Cardiac septum (tissue), 1 donor: ENCODE results near the gene CCN5. TPM values are rescaled to one million over a fixed set of nuclear protein-coding genes. Genes with fewer than 3 reads are reported as not detected.

Experiments used
- DNase-seq: peaks from one replicate; pipeline ENCODE4 v3.0.0-alpha.2; 2020; ENCODE audit warnings: low spot score
- intact Hi-C: fragments of 100-400 bp; cut with DNase I; formaldehyde crosslinking; loops from one replicate; pipeline ENCODE4 v1.14.0; 2022
- total RNA-seq: library from RNA; stranded (reverse); fragmentation: NEBNext Ultra II Directional; extraction: Animal tissue kit (Norgen Biotek cat#: 25700); gene quantifications from one replicate; pipeline ENCODE4 v1.2.1, GENCODE V29; 2021
- donor health status: DM: no; HTN: no; CAD: no.

Gene CCN5
- total RNA-seq, 1 donor from 2014 or later = 29.3 TPM

GRCh38 chr20:44709380-44709779 lies 5.8 kb upstream of the CCN5 start:
- intact Hi-C loops = no loop called here
- DNase-seq = no peak

GRCh38 chr20:44709797-44710196 lies 5.4 kb upstream of the CCN5 start:
- intact Hi-C loops = no loop called here
- no peak for DNase-seq

DNA sequence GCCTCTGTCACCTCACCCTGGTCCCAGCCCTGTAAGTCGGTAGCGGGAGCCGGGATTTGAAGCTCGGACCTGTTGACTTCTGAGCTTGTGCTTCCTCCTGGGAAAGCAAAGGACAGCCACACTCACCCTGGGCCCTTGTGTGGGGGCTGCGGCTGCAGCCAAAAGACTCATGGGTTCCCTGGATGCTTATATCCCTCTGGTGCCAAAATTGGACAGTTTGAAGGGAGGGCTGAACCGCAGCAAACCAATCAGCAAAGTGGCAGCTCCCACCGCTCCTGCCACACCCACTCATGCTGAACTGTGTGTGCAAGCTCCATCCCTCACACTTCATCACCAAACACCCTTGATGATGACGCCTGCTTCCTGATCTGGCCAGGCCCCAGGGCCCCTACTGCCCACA lies 3.9 kb upstream of the CCN5 start:
- intact Hi-C loops = no loop called here
- no peak for DNase-seq

DNA sequence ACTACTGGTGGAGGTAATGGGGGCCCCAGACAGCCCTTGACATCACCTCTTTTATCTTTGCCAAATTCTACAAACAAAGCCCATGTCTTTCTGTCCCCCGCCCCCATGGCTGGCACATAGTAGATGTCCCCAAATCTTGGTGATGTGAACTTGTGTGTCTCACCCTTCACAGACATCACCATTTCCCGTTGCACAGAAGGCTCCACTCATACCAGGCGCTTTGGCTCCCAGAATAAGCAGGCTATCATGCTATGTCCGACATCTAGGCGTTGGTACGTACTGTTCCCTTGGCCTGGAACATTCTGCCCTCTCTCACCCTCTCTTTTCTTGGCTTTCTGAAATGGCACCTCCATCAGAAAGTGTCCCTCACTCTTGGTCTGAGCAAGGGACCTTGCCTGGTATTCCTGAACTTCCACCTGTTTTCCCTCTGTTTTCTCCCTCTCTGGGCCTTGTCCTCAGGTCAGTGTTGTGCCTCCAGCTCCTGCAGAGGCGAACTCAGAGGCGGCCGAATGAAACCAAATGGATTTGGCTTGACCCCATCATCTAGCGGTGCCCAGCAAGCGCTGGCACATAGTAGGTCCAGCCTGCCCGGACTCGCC lies 968 bp upstream of the CCN5 start:
- intact Hi-C loops = no loop called here
- DNase-seq = no peak

DNA sequence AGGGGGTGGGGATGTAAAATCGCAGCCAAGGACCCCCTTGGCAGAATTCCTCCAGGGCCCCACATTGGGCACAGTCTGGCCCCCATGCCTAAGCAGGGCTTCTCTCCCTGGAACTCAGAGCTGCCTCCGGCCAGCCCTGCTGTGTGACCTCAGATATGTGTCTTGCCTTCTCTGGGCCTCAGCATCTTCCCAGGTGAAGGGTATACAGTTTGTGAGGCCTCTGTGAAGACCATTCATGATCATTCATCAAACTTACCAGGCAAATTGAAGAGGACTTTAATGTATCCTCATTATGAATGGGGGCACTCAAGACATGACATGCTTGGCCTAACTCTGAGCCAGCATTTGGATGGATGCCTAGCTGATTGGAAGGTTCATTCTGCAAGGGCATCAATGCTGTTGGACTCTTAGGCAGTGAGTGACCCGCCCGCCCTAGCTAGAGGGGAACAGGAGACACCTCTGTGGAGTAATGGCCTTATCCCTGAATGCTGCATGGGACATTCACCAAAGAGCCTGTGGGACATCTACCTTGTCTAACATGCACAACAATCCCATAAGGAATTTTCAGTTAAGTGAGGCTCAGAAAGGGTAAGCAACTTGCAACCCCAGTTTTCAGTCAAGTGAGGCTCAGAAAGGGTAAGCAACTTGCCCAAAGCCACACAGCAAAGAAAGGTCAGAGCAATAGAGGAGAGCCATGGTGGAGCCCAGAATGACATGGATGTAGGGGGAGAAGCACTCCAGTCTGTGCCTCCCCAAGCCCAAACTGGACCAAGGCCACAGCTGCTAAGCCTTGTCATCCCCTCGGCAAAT lies 535 bp downstream of the CCN5 start:
- intact Hi-C loops = no loop called here
- DNase-seq = no peak

DNA sequence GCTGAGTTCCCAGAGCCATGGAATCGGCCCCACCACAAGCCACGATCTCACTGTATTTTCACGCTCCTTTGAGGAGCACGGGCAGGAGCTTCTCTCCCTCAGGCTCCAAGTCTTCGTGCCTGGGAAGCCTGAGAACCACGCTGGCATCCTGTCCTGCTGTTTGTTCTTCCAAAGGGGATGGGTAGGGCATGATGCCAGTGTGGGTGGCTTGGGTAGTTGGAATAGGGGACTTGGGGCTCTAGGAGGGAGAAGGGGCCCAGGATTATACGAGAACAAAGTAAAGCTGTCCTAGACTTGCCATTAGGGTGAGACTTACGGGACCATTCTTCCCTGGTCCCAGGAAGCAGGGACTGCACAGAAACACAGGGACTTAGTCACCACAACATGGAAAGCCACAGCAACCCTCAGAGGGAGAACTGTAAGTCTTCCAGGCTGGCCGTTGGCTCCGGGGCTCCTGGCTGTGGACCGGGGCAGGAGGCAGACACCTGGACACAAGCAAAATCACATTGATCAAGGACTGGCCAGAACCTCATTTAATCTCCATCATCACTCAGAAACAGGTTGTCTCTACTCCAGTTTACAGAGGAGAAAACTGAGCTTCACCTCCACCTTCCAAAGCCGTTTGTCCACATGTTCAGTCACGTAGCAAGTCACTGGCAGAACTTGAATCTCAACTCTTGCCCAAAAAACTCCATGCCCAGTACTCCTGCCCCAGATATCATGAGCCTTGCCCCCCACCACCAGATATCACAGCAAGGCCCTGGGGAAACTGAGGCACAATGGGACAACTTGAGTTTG lies 1.3 kb downstream of the CCN5 start:
- DNase-seq = no peak
- intact Hi-C loops = no loop called here

GRCh38 chr20:44717986-44718385 lies 2.8 kb downstream of the CCN5 start:
- no peak for DNase-seq
- intact Hi-C loops = no loop called here

GRCh38 chr20:44719841-44720240 lies 4.7 kb downstream of the CCN5 start:
- DNase-seq = no peak
- intact Hi-C loops = no loop called here

DNA sequence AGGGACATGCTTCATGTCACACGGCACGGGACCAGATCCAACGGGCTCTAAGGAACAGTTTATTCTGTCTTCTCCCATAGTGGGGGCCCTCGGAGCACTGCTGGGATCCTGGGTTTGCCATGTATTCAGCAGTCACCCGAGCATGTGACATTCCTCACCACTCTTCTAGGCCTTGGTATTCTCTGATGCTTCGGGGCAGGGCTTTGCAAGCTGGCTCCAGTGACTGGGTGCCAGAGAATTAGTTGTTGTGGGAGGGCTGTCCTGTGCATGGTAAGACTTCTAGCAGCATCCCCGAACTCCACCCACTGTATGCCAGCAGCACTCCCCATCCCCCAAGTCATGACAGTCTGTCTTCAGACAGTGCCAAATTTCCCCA lies 5.4 kb downstream of the CCN5 start:
- no peak for DNase-seq
- intact Hi-C loops = no loop called here

DNA sequence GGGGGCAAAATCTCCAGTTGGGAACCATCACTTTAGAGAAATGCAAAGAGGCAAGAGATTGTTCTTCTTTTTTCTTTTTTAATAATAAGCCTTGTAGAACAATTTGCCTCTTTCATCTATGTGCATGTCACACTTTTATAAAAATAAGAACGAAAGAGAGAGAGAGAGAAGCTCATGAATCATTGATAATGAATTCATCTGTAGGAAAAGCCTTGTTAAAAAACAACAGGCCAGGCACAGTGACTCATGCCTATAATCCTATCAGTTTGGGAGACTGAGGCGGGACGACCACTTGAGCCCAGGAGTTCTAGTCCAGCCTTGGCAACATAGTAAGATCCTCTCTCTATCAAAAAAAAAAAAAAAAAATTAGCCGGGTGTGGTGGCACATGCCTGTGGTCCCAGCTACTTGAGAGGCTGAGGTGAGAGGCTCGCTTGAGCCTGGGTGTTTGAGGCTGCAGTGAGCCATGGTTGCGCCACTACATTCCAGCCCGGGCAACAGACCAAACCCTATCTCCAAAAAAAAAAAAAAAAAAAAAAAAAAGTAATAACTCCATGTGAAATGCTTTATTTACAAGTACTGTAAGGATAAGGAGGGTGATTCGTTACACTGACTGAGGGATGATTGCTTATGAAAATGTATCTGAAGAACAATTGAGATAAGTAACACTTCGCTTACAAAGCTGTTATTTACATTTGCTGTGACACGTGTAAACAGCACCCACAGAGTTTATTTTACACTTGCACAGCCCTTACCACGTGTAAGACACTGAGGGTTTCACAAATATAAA lies 6.0 kb downstream of the CCN5 start:
- no peak for DNase-seq
- intact Hi-C loops = no loop called here

DNA sequence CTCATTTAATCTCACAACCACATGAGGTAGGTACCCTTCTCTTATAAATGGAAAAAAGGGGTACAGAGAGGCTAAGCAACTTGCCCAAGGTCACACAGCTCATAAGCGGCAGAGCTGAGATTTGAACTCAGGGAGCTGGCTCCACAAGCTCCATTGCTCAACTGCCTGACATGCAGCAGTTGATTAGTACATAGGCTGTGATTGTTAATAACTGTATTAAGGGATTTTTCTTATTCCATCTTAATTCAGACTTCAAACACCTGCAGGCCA lies 6.6 kb downstream of the CCN5 start:
- DNase-seq = no peak
- intact Hi-C loops = no loop called here

DNA sequence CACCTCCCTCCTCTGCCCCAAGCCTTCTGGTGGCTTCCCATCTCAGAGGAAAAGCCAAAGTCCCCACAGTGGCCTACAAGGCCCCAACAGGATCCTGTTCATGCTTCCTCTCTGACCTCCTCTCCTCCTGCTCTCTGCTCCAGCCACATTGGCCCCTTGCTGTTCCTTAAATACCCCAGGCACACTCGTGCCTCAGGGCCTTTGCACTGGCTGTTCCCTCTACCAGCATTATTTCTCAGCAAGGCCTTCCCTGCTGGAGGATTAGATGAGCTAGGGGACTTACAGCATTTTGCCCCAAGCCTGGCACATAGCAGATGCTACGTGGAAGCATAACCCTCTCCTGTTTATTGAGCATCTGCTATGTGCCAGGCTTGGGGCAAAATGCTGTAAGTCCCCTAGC lies 7.8 kb downstream of the CCN5 start:
- intact Hi-C loops = no loop called here
- no peak for DNase-seq

- DNase-seq = no peak
- intact Hi-C loops = no loop called here
These were observed 8.2 kb downstream of the CCN5 start for GRCh38 chr20:44723391-44723790.

DNA sequence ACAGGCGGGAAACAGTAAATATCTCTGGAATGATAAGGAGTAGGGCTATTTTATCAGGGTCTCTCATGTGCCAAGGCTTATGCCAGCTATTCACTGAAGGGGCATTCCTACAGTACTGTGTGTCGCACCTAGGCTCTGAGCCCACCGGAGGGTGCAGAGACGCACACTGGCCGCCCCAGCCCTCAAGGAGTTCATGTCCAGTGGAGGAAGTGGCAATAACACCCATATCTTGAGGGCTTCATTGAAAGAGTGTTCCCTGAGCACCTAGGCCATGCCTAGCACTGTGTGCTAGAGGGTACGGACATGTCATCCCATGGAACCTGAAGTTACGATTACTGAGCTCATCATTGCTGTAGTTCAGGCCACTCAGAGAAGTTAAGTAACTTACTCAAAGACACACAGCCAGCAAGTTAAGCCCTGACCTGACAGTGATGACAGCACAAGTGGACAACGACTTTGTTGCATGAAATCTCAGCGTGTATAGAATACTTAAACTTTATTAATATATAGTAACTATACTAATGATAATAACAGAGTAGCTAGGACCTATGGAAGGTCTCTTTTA lies 8.7 kb downstream of the CCN5 start:
- intact Hi-C loops = no loop called here
- no peak for DNase-seq

GRCh38 chr20:44724423-44725091 lies 9.4 kb downstream of the CCN5 start:
- intact Hi-C loops = no loop called here
- no peak for DNase-seq

- intact Hi-C loops = no loop called here
- no peak for DNase-seq
These were observed 10.7 kb downstream of the CCN5 start for GRCh38 chr20:44725837-44726236.

- intact Hi-C loops = no loop called here
- no peak for DNase-seq
These were observed 11.9 kb downstream of the CCN5 start for GRCh38 chr20:44727039-44727438.

DNA sequence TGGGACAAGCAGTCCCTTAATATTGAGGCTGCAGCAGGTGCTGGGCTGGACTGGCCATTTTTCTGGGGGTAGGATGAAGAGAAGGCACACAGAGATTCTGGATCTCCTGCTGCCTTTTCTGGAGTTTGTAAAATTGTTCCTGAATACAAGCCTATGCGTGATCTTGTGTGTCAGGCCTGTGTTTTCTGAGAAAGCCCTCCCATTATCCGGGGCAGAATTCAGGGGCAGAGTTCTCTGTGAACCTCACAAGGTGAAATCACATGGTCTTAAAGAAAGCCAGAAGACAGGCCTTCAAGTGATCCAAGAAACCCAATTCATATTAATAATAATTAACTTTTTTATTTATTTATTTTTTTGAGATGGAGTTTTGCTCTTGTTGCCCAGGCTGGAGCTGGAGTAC lies 12.5 kb downstream of the CCN5 start:
- intact Hi-C loops = no loop called here
- no peak for DNase-seq

GRCh38 chr20:44728801-44729443 lies 13.8 kb downstream of the CCN5 start:
- DNase-seq = no peak
- intact Hi-C loops = no loop called here
